Right lobe of liver (tissue), 6 donors: Measurements from ENCODE around the gene RPEL1. TPM values are rescaled to one million over a fixed set of nuclear protein-coding genes. Genes with fewer than 3 reads are reported as not detected.
"Not testable (repeated sequence)": the region's sequence is repeated elsewhere in the genome, so short reads cannot be mapped to it uniquely, and the experiment has no call there.

Source experiments
- ATAC-seq, 4 donors: fragments of 200-7000 bp; cut with Tn5 transposase; one replicate each; pipeline ENCODE4 v1.9.1; 2020; ENCODE audit warnings: mild to moderate bottlenecking in 4 of 4, moderate library complexity in 4 of 4
- DNase-seq, 3 donors: peaks; one replicate each; pipeline ENCODE4 v3.0.0-alpha.2; 2020
- H3K27ac ChIP-seq, 3 donors: fragments of 200-600 bp; one replicate each; pipeline ENCODE4 v1.8.0; 2022
- H3K27me3 ChIP-seq, 2 donors: fragments of 200-600 bp; one replicate each; pipeline ENCODE4 v1.8.0; 2022
- H3K36me3 ChIP-seq, 4 donors: fragments of 200-600 bp; sonication (generic) in 1 of 4; one replicate each; pipeline versions ENCODE4 v1.5.1 to v1.8.0; 2017 to 2022; ENCODE audit warnings: control low read depth in 1 of 4
- H3K4me1 ChIP-seq, 4 donors: fragments of 200-600 bp; sonication (generic) in 1 of 4; one replicate each; pipeline versions ENCODE4 v1.5.1 to v1.8.0; 2017 to 2022; ENCODE audit warnings: control low read depth in 1 of 4
- H3K4me3 ChIP-seq, 3 donors: fragments of 200-600 bp; one replicate each; pipeline ENCODE4 v1.8.0; 2022
- H3K9me3 ChIP-seq, 4 donors: fragments of 200-600 bp; sonication (generic) in 1 of 4; one replicate each; pipeline versions ENCODE4 v1.5.1 to v1.8.0; 2017 to 2022; ENCODE audit warnings: control low read depth in 1 of 4
- CTCF ChIP-seq, 4 donors: fragments of 200-600 bp in 3 of 4; fragments of 450-650 bp in 1 of 4; IDR thresholded peaks; one replicate each; pipeline versions ENCODE4 v1.5.1 to v1.8.0; 2016 to 2022; ENCODE audit warnings: antibody characterized with exemption in 4 of 4, mild to moderate bottlenecking in 2 of 4
- POLR2A ChIP-seq: fragments of 450-650 bp; IDR thresholded peaks from one replicate; pipeline ENCODE4 v1.6.1; 2017; ENCODE audit warnings: antibody characterized with exemption, mild to moderate bottlenecking
- WGBS: methylation state at CpG from one replicate; pipeline ENCODE4 v1.1.6; 2018; ENCODE audit warnings: low coverage, low lambda C conversion rate; ENCODE audit not compliant: insufficient coverage; ENCODE audit errors: missing lambda C conversion rate; 5-methylcytosine and 5-hydroxymethylcytosine counted together
- intact Hi-C, 2 donors: fragments of 100-400 bp; cut with DNase I; formaldehyde crosslinking; loops; one replicate each; pipeline versions ENCODE4 v1.11.2 to v1.14.1; 2022
- total RNA-seq, 6 experiments: library from RNA; depleted of rRNA in 2 of 6; stranded (reverse); fragments of >200 nt in 2 of 6; fragmentation: NEBNext Ultra II Directional in 3 of 6; extraction: Animal tissue kit (Norgen Biotek cat#: 25700) in 3 of 6; gene quantifications; one replicate each; pipeline versions ENCODE4 v1.1.0 to v1.2.4, GENCODE V29; 2016 to 2023
- donor health status: DM: no; HTN: yes; CAD: no.
- donor health status: DM: no; HTN: no; CAD: no.
- donor health status: DM: no; HTN: no; CAD: no.
- donor health status: DM: no; HTN: yes; CAD: no.
- donor health status: DM: no; HTN: yes; CAD: no.

Gene RPEL1
- total RNA-seq, 6 experiments from 2014 or later: not detected

DNA sequence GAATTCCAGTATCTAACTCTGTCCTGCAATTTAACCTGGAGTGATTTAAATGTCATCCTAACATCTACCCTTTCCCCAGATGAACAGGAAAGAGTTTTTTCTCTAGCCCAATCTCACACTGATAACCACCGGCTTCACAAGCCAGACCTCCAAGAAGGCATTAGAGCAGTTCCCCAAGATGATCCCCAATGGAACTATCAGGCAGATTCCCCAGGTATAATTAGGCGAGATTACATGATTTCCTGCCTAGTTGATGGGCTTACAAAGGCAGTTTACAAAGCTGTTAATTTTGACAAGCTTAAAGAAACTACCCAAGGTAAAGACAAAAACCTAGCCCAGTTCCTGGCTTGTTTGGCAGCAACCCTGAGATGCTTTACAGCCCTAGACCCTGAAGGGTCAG lies 38.5 kb upstream of the RPEL1 start:
- no peak overlapping the region for H3K27ac ChIP-seq
- intact Hi-C loops: no loop called here

GRCh38 chr10:103207643-103208042 lies 38.0 kb upstream of the RPEL1 start:
- H3K4me3 ChIP-seq, H3K9me3 ChIP-seq, ATAC-seq, intact Hi-C loops, DNase-seq, H3K4me1 ChIP-seq, H3K27ac ChIP-seq, H3K27me3 ChIP-seq, H3K36me3 ChIP-seq: not testable (repeated sequence)
- 80% methylated on average over 1 of the region's 3 CpGs for WGBS

More for the DNA sequence above, 38.5 kb upstream of the RPEL1 start:
- DNase-seq (no peak), ATAC-seq (no peak)
- no peaks in the 10 kb centered on the region for H3K36me3 ChIP-seq
- no peaks in the 10 kb centered on the region for H3K9me3 ChIP-seq
- TF ChIP-seq POLR2A (no peak), CTCF (IDR thresholded peaks at IDR 0.05) (no peak)
- peaks cover 0 to 8% (median 0%) of the 10 kb centered on the region in 4 donors for H3K4me1 ChIP-seq
- no peaks in the 10 kb centered on the region for H3K27me3 ChIP-seq
- WGBS: 71% methylated on average over 2 of the region's 2 CpGs
- no peak overlapping the region for H3K4me3 ChIP-seq

GRCh38 chr10:103210262-103210661 lies 35.4 kb upstream of the RPEL1 start:
- H3K36me3 ChIP-seq, H3K4me3 ChIP-seq, ATAC-seq, H3K27ac ChIP-seq, DNase-seq, H3K9me3 ChIP-seq, H3K4me1 ChIP-seq, H3K27me3 ChIP-seq, intact Hi-C loops: not testable (repeated sequence)
- 75% methylated on average over 4 of the region's 4 CpGs for WGBS

- WGBS: 100% methylated on average over 2 of the region's 5 CpGs
- no peak overlapping the region for H3K27ac ChIP-seq
- intact Hi-C loops: no loop called here
Measured at GRCh38 chr10:103215601-103216000, 30.1 kb upstream of the RPEL1 start.

DNA sequence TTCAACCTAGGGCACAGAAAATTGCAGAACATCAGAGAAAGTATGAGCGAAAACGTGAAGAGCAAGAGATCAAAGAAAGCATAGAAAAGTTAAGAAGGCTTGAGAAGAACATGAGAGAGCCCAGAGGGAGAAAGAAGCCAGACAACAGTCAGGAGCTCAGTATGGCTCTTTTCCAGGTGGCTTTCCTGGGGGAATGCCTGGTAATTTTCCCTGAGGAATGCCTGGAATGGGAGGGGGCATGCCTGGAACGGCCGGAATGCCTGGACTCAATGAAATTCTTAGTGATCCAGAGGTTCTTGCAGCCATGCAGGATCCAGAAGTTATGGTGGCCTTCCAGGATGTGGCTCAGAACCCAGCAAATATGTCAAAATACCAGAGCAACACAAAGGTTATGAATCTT lies 29.3 kb upstream of the RPEL1 start:
- 45% methylated on average over 4 of the region's 4 CpGs for WGBS
- H3K9me3 ChIP-seq, H3K4me3 ChIP-seq, H3K4me1 ChIP-seq, H3K27ac ChIP-seq, ATAC-seq, H3K27me3 ChIP-seq, H3K36me3 ChIP-seq, intact Hi-C loops, DNase-seq: not testable (repeated sequence)

More at GRCh38 chr10:103215601-103216000, 30.1 kb upstream of the RPEL1 start:
- Histone ChIP-seq H3K36me3 (no peaks in the 10 kb centered on the region), H3K4me3 (no peak overlapping the region), H3K9me3 (no peaks in the 10 kb centered on the region), H3K27me3 (no peaks in the 10 kb centered on the region), H3K4me1 (no peaks in the 10 kb centered on the region)
- no peak for ATAC-seq
- DNase-seq: no peak
- TF ChIP-seq POLR2A (no peak), CTCF (IDR thresholded peaks at IDR 0.05) (no peak)

GRCh38 chr10:103224133-103224532 lies 21.6 kb upstream of the RPEL1 start:
- no peak overlapping the region for H3K27ac ChIP-seq
- TF ChIP-seq CTCF (IDR thresholded peaks at IDR 0.05): no peak
- no peak for TF ChIP-seq POLR2A
- no peaks in the 10 kb centered on the region for H3K27me3 ChIP-seq
- no peak for DNase-seq
- no peak overlapping the region for H3K4me3 ChIP-seq
- no peaks in the 10 kb centered on the region for H3K4me1 ChIP-seq
- no peaks in the 10 kb centered on the region for H3K36me3 ChIP-seq
- 80% methylated on average over 4 of the region's 4 CpGs for WGBS
- intact Hi-C loops: no loop called here
- ATAC-seq: no peak
- H3K9me3 ChIP-seq: no peaks in the 10 kb centered on the region

GRCh38 chr10:103224721-103225120 lies 21.0 kb upstream of the RPEL1 start:
- intact Hi-C loops, H3K27me3 ChIP-seq, ATAC-seq, H3K4me1 ChIP-seq, H3K4me3 ChIP-seq, DNase-seq, H3K27ac ChIP-seq, H3K9me3 ChIP-seq, H3K36me3 ChIP-seq: not testable (repeated sequence)
- 62% methylated on average over 5 of the region's 5 CpGs for WGBS
